Kidney epithelial cell (primary cell): ENCODE measurements around the gene CISTR. TPM values are rescaled to one million over a fixed set of nuclear protein-coding genes. Genes with fewer than 3 reads are reported as not detected.
"Not testable (repeated sequence)": the region's sequence is repeated elsewhere in the genome, so short reads cannot be mapped to it uniquely, and the experiment has no call there.

Experiments
- DNase-seq: peaks from one replicate; pipeline ENCODE4 v3.0.0-alpha.2; 2010; ENCODE audit warnings: low read depth
- H3K27me3 ChIP-seq: 2 replicates; pipeline ENCODE4 v1.6.0; 2011; ENCODE audit warnings: low read length; ENCODE audit not compliant: control insufficient read depth, insufficient read depth
- H3K36me3 ChIP-seq: 2 replicates; pipeline ENCODE4 v1.5.1; 2011; ENCODE audit warnings: low read length; ENCODE audit not compliant: control insufficient read depth, insufficient read depth
- H3K4me3 ChIP-seq: 2 replicates; pipeline ENCODE4 v1.5.1; 2011; ENCODE audit warnings: low read depth, mild to moderate bottlenecking, control low read depth, low read length
- total RNA-seq: library from RNA; depleted of rRNA; stranded (reverse); fragments of >200 nt; gene quantifications from 2 replicates; pipeline ENCODE4 v1.2.3, GENCODE V29; 2015
- TF ChIP-seq, protein P1 (sequence below): IDR thresholded peaks from 2 replicates; pipeline ENCODE4 v1.5.1; 2011; ENCODE audit warnings: mild to moderate bottlenecking, moderate library complexity, low read length, control low read depth, inconsistent platforms; ENCODE audit not compliant: insufficient read depth, poor library complexity, severe bottlenecking

The CISTR gene
- total RNA-seq, 1 donor from 2014 or later, result not detected

DNA sequence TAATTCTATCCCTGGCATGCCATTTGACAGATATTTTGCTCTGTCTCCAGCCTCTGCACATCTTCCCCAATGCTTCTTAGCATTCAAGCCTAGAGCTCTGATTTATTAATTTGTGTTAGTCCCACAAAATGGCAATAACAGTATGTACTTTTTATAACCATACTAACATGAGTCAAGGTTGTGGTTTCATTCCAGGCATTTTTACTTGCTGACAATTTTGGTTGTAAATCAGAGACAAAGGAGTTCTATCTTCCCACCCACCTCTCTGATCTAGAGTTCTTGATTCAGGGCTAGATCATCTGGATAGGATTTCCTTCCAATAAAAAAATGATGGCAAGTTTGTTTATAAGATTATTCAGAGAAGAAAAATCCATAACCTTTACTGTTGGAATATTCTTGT lies 18.5 kb upstream of the CISTR start:
- DNase-seq, result peak; percentile 65
- TF ChIP-seq, protein P1, sequence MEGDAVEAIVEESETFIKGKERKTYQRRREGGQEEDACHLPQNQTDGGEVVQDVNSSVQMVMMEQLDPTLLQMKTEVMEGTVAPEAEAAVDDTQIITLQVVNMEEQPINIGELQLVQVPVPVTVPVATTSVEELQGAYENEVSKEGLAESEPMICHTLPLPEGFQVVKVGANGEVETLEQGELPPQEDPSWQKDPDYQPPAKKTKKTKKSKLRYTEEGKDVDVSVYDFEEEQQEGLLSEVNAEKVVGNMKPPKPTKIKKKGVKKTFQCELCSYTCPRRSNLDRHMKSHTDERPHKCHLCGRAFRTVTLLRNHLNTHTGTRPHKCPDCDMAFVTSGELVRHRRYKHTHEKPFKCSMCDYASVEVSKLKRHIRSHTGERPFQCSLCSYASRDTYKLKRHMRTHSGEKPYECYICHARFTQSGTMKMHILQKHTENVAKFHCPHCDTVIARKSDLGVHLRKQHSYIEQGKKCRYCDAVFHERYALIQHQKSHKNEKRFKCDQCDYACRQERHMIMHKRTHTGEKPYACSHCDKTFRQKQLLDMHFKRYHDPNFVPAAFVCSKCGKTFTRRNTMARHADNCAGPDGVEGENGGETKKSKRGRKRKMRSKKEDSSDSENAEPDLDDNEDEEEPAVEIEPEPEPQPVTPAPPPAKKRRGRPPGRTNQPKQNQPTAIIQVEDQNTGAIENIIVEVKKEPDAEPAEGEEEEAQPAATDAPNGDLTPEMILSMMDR, result no peak
- H3K4me3 ChIP-seq, result no peak overlapping the region
- no peaks in the 10 kb centered on the region for H3K36me3 ChIP-seq
- peaks cover 6% of the 10 kb centered on the region for H3K27me3 ChIP-seq

DNA sequence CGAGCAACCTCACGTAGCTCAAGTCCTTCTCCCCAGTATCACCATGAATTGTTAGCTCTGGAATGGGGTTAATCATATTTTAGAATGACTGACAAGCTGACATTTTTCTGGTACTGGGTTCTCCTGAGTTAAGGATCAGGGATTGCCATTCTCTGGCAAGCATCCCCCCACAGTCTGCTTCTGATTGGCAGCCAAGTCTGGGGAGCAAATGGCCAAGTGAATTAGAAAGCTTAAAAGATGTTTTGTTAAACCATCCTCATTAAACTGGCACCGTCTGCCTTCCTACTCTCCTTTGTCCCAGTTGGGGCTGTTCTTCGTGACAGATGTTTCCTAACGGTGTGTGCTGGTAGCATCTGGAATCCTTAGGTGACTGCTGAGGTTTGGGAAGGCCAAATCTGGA lies 17.2 kb upstream of the CISTR start:
- H3K4me3 ChIP-seq, result no peak overlapping the region
- no peak for DNase-seq
- H3K36me3 ChIP-seq, result no peaks in the 10 kb centered on the region
- TF ChIP-seq, protein P1, result no peak
- peaks cover 8% of the 10 kb centered on the region for H3K27me3 ChIP-seq

DNA sequence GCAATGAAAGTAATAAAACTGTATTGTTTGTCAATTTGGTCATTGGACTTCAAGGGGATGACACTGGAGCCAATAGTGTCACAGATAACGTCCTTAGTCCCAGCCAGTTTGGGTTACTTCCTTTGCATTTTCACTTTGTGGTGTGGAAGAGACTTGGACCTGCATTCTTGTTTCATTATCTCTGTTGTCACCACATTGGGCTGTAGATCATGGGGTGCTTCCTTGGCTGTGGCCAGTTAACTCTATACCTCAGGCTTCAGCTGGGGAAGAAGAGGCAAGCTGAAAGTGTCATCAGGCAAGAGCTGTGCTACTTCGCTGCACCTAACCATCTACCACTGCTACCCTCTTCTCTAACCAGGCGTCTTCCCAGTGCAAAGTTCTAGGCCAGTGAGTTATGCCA lies 15.1 kb upstream of the CISTR start:
- no peak for DNase-seq
- H3K27me3 ChIP-seq, result peaks cover 13% of the 10 kb centered on the region
- TF ChIP-seq, protein P1, result no peak

DNA sequence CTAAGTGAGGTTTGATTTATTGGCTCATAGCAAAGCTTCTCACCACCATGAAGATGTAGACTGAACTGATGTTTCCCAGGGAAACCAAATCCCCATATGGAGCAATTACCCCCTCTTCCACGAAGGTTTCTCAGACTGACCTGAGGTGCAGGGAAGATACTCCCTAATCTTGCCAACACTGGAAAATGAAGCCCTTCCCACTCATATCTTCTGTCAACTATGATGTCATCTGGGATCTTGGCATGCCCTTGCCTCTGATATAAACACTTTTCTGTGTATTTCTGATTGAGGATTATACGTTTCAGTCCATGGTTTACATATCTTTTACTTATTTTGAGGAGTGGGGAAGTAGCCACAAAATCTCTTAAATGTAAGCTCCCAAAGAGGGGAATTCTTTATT lies 14.1 kb upstream of the CISTR start:
- Histone ChIP-seq H3K36me3 (no peaks in the 10 kb centered on the region), H3K27me3 (peaks cover 15% of the 10 kb centered on the region), H3K4me3 (no peak overlapping the region)
- DNase-seq, result no peak
- TF ChIP-seq, protein P1, result no peak

More for the DNA sequence above, 15.1 kb upstream of the CISTR start:
- no peaks in the 10 kb centered on the region for H3K36me3 ChIP-seq
- H3K4me3 ChIP-seq, result no peak overlapping the region

DNA sequence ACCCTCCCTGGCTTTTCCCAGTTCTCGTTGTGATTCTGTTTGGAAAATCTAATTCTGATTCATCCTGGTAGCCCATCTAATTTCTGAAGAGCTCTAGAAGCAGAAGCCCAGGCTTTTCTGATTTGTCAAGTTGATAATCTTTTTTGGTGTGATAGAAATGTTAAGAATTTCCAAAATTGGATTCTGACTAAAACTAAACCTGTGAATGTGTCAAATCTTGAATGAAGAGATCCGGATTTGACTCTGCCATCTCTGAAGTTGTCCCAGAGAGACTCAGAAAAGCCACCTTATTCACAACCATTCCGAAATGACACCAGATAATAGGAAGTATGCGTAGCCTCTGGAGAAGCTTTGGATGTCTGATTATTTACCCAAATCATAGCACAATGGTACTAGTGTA lies 12.8 kb upstream of the CISTR start:
- TF ChIP-seq, protein P1, result no peak
- H3K36me3 ChIP-seq, result no peaks in the 10 kb centered on the region
- no peak for DNase-seq
- peaks cover 19% of the 10 kb centered on the region for H3K27me3 ChIP-seq
- no peak overlapping the region for H3K4me3 ChIP-seq

DNA sequence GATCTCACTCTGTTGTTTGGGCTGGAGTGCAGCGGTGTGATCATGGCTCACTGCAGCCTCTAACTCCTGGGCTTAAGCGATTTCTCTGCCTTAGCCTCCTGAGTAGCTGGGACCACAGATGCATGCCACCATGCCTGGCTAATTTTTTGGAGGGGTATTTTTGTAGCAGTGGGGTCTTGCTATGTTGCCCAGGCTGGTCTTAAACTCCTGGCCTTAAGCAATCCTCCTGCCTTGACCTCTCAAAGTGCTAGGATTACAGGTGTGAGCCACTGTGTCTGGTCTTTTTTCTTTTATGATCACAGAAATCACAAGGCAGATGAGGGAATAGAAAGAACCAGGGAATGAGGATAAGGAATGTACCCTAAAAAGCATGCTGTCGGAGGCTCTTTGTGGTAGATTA lies 11.0 kb upstream of the CISTR start:
- H3K36me3 ChIP-seq, DNase-seq, H3K4me3 ChIP-seq: not testable (repeated sequence)
- H3K27me3 ChIP-seq, result peaks cover 37% of the 10 kb centered on the region
